ENCODE results near the gene RGS9BP. TPM values are rescaled to one million over a fixed set of nuclear protein-coding genes. Genes with fewer than 3 reads are reported as not detected.

The RGS9BP gene
- total RNA-seq, 1 donor from 2014 or later, result 2.1 TPM

GRCh38 chr19:32671883-32672593 is 3.6 kb upstream of the RGS9BP start:
- no peak for TF ChIP-seq CTCF (IDR thresholded peaks at IDR 0.05)
- DNase-seq (no peak), ATAC-seq (no peak)
- H3K27ac ChIP-seq, result no peak overlapping the region
- intact Hi-C loops (cut with DNase I), result no loop called here
- peaks cover 13% of the 10 kb centered on the region for H3K27me3 ChIP-seq (ENCODE audit: low read depth)
- peaks cover 6% of the 10 kb centered on the region for H3K36me3 ChIP-seq
- no peaks in the 10 kb centered on the region for H3K9me3 ChIP-seq
- no peak overlapping the region for H3K4me3 ChIP-seq
- peaks cover 38% of the 10 kb centered on the region for H3K4me1 ChIP-seq

- TF ChIP-seq CTCF (IDR thresholded peaks at IDR 0.05), result no peak
- H3K27me3 ChIP-seq (ENCODE audit: low read depth), result peaks cover 20% of the 10 kb centered on the region
- no peak overlapping the region for H3K4me3 ChIP-seq
- H3K4me1 ChIP-seq, result peaks cover 38% of the 10 kb centered on the region
- DNase-seq, result no peak
- H3K27ac ChIP-seq, result no peak overlapping the region
- H3K36me3 ChIP-seq, result no peaks in the 10 kb centered on the region
- no peaks in the 10 kb centered on the region for H3K9me3 ChIP-seq
- intact Hi-C loops (cut with DNase I), result no loop called here
- no peak for ATAC-seq
These were observed 2.8 kb upstream of the RGS9BP start for GRCh38 chr19:32672841-32673240.

GRCh38 chr19:32673573-32673972 is 2.1 kb upstream of the RGS9BP start:
- intact Hi-C loops (cut with DNase I), result no loop called here
- peak overlapping the region; percentile 91 for H3K4me3 ChIP-seq
- no peaks in the 10 kb centered on the region for H3K36me3 ChIP-seq
- no peak for ATAC-seq
- H3K27ac ChIP-seq, result no peak overlapping the region
- no peak for DNase-seq
- H3K4me1 ChIP-seq, result peaks cover 38% of the 10 kb centered on the region
- TF ChIP-seq CTCF (IDR thresholded peaks at IDR 0.05), result no peak
- H3K9me3 ChIP-seq, result no peaks in the 10 kb centered on the region
- peaks cover 21% of the 10 kb centered on the region for H3K27me3 ChIP-seq (ENCODE audit: low read depth)

GRCh38 chr19:32674153-32674930 is 1.3 kb upstream of the RGS9BP start:
- Histone ChIP-seq H3K27me3 (ENCODE audit: low read depth) (peaks cover 21% of the 10 kb centered on the region), H3K9me3 (no peaks in the 10 kb centered on the region), H3K36me3 (no peaks in the 10 kb centered on the region), H3K4me3 (peak overlapping the region; percentile 91), H3K27ac (peak overlapping the region; percentile 82), H3K4me1 (peaks cover 38% of the 10 kb centered on the region)
- intact Hi-C loops (cut with DNase I), result no loop called here
- ATAC-seq (no peak), DNase-seq (no peak)
- no peak for TF ChIP-seq CTCF (IDR thresholded peaks at IDR 0.05)

GRCh38 chr19:32674931-32675719 is 523 bp upstream of the RGS9BP start, which contains the start of gene ANKRD27:
ANKRD27 (minus strand) TSS chr19:32675180; CDS start chr19:32659015, 16,165 bp downstream.
- peak; percentile 96 to 98 for ATAC-seq
- intact Hi-C loops (cut with DNase I), result no loop called here
- H3K4me1 ChIP-seq, result peaks cover 30% of the 10 kb centered on the region

More at GRCh38 chr19:32674931-32675719, 523 bp upstream of the RGS9BP start, which contains the start of gene ANKRD27:
- Histone ChIP-seq H3K27ac (peak within 1 kb of the TSS; percentile 82), H3K4me3 (peak within 1 kb of the TSS; percentile 91), H3K9me3 (no peaks in the 10 kb centered on the region), H3K27me3 (ENCODE audit: low read depth) (peaks cover 21% of the 10 kb centered on the region), H3K36me3 (no peaks in the 10 kb centered on the region)
- no peak for TF ChIP-seq CTCF (IDR thresholded peaks at IDR 0.05)
- peak; percentile 98 for DNase-seq

Data from lower lobe of right lung (tissue), 2 donors.